GM18951 (cell line): ENCODE data around the gene VSTM1.

Experiments
- POLR2A ChIP-seq: IDR thresholded peaks from 4 replicates; pipeline ENCODE4 v1.6.1; 2011; ENCODE audit warnings: mild to moderate bottlenecking; ENCODE audit not compliant: insufficient read length, insufficient read depth; ENCODE audit errors: extremely low read depth
- in situ Hi-C: fragments of 300-500 bp; cut with MboI; formaldehyde crosslinking; loops from one replicate; pipeline ENCODE4 v1.12.0; 2022; ENCODE audit warnings: low sequenced_read_pairs, mixed read lengths, inconsistent platforms; ENCODE audit not compliant: unreplicated experiment

The VSTM1 gene

DNA sequence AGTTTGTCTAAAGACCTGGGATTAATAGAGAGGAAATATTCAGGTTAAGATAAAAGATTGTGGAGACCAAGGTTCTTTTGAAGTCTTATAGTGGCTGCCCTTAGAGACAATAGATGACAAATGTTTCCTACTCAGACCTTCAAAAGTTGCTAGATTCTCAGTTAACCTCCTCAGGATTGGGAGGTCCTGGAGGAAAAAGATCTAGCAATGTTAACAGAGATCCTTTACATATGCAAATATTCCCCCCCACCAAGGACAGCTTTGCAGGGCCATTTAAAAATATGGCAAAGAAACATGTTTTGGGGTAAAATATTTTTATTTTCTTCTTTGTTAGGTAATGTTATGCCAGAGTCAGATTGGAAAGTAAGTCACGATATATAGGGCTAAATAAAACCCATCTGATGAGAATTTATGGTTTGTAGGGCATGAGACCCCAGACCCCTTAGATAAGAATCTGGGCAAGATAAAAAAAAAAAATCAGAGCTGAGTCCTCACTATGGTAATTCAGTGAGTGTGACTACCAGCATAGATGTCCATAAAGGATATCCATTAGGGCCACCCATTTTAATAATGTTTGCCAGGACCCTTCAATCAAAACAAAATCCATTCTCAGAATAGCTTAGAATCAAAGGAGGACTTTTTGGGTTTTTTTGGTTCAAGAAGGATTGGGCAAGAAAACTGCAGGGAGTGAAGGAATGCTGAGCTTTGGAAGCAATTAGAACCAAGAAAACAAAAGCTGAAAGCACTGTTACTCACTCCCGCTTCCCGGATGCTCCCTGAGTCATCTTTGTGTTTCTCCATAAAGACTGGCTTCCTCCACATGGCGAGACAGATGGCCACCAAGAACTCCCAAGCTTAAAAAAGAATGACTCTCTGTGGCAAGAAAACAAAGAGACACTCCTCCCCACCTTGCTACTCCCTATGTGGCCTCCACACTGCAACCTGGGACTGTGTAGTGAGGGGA lies 28.2 kb downstream of the VSTM1 start:
- no peak for TF ChIP-seq POLR2A
- in situ Hi-C loops = no loop called here

- in situ Hi-C loops = no loop called here
Observed at GRCh38 chr19:54030895-54031586, 32.7 kb downstream of the VSTM1 start.

DNA sequence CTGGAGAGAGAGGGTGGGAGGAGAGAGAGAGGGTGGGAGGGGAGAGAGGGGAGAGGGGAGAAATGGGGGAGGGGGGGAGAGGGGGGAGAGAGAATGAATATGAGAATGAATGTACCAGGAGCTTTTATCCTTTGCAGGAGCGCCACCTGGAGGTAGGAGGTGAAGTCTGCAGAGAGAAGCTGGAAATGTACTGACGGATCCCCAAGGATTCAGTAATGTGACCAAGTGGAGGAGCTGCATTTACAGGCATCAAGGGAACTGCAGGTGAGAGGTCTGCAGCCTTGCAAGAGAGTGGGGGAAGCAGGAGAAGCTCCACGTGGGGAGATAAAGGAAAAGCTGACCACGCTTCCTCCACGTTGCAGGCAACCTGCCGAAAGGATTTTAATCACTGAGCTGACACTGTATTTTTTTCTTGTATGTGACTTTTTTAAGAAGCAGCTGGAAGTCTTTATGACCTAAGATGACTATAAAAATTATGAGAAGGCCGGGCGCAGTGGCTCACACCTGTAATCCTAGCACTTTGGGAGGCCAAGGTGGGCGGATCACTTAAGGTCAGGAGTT lies 33.7 kb downstream of the VSTM1 start:
- in situ Hi-C loops = no loop called here
- TF ChIP-seq POLR2A = no peak

More at GRCh38 chr19:54030895-54031586, 32.7 kb downstream of the VSTM1 start:
- TF ChIP-seq POLR2A = no peak

DNA sequence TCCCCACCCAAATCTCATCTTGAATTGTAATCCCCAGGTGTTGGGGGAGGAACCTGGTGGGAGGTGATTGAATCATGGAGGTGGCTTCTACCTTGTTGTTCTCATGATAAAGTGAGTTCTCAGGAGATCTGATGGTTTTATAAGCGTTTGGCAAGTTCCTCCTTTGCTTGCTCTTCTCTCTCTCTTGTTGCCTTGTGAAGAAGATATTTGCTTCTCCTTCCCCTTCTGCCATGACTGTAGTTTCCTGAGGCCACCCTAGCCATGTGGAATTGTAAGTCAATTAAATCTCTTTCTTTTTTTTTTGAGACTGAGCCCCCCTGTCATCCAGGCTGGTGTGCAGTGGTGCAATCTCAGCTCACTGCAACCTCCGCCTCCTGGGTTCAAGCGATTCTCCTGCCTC lies 34.4 kb downstream of the VSTM1 start:
- in situ Hi-C loops = no loop called here
- no peak for TF ChIP-seq POLR2A

DNA sequence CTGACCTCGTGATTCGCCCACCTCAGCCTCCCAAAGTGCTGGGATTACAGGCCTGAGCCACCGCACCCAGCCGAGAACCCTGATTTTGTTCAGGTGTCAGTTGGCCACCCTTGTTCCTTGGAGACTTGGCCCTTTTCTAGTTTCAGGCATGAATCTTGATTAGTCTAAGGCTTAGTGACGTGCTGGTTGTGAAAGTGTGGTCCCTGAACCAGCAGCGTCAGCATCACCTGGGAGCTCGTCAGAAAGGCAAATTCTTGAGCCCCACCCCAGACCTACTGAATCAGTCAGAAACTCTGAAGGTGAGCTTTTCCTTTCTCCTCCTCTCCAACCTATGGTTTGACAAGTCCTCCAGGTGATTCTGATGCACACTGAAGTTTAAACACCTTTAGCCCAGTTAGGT lies 37.0 kb downstream of the VSTM1 start:
- no peak for TF ChIP-seq POLR2A
- in situ Hi-C loops = no loop called here

GRCh38 chr19:54024660-54025059 lies 39.0 kb downstream of the VSTM1 start:
- TF ChIP-seq POLR2A = no peak
- in situ Hi-C loops = no loop called here

DNA sequence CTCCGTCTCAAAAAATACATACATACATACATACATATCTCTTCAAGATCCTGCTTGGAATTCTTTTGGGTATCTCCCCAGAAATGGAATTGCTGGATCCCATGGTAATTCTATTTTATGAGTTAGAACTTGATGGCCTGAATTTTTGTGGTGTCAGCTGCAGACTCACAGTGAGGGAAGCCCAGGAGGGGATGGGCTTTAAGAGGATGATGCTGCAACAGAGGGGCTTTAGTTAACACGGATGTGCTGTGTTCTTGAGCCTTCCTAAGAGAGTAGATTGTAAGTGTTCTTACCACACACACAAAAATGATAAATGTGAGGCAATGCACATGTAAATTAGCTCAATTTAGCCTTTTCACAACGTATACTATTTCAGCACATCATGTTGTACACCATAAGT lies 40.5 kb downstream of the VSTM1 start:
- no peak for TF ChIP-seq POLR2A
- in situ Hi-C loops = no loop called here

- no peak for TF ChIP-seq POLR2A
- in situ Hi-C loops = no loop called here
Observed at GRCh38 chr19:54021932-54022331, 41.8 kb downstream of the VSTM1 start.

- in situ Hi-C loops = no loop called here
- no peak for TF ChIP-seq POLR2A
Observed at GRCh38 chr19:54021363-54021762, 42.3 kb downstream of the VSTM1 start.

- in situ Hi-C loops = loop anchor here (10.0 kb wide), 1 partner anchor 172 kb away; no protein-coding TSS in a partner anchor
Observed at GRCh38 chr19:54017261-54017660, 46.4 kb downstream of the VSTM1 start.

GRCh38 chr19:54014920-54015560 lies 48.7 kb downstream of the VSTM1 start:
- TF ChIP-seq POLR2A = no peak
- in situ Hi-C loops = loop anchor here (10.0 kb wide), 1 partner anchor 170 kb away; no protein-coding TSS in a partner anchor

More at GRCh38 chr19:54017261-54017660, 46.4 kb downstream of the VSTM1 start:
- no peak for TF ChIP-seq POLR2A

DNA sequence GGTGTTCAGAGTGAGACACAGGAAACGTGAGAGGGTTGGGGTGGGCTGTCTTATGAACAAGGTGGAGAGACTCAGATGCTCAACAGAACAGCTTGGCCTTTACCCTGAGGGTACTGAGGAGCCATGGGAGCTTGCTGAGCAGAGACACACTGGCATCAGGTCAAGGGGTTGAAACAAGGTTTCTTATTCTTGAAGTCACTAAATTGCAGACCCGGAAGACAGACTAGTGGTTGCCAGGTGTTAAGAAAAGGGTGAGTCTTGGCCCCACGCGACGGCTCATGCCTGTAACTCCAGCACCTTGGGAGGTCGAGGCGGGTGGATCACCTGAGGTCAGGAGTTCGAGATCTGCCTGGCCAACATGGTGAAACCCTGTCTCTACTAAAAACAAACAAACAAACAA lies 49.8 kb downstream of the VSTM1 start:
- in situ Hi-C loops = loop anchor here (10.0 kb wide), 1 partner anchor 169 kb away; no protein-coding TSS in a partner anchor

More for the DNA sequence above, 49.8 kb downstream of the VSTM1 start:
- no peak for TF ChIP-seq POLR2A
